GM10266 (cell line): ENCODE results near the gene NOP14.
"Not testable (repeated sequence)": the region's sequence is repeated elsewhere in the genome, so short reads cannot be mapped to it uniquely, and the experiment has no call there.

Experiments
- DNase-seq: peaks from one replicate; pipeline ENCODE4 v3.0.0; 2012; ENCODE audit errors: extremely low spot score
- CTCF ChIP-seq: IDR thresholded peaks from 2 replicates; pipeline ENCODE4 v1.5.1; 2012; ENCODE audit warnings: mild to moderate bottlenecking, low read depth; ENCODE audit not compliant: control insufficient read depth, insufficient read depth; ENCODE audit errors: missing control alignments

NOP14 gene

GRCh38 chr4:2923141-2923551 lies 40.1 kb downstream of the NOP14 start:
- TF ChIP-seq CTCF: no peak
- DNase-seq: no peak

- not testable (repeated sequence) for DNase-seq
These were observed 40.6 kb downstream of the NOP14 start for GRCh38 chr4:2922453-2923101.

GRCh38 chr4:2918714-2919113 lies 44.5 kb downstream of the NOP14 start:
- DNase-seq: not testable (repeated sequence)

- not testable (repeated sequence) for DNase-seq
These were observed 44.9 kb downstream of the NOP14 start for GRCh38 chr4:2918300-2918699.

GRCh38 chr4:2916696-2917095 lies 46.5 kb downstream of the NOP14 start:
- DNase-seq: not testable (repeated sequence)

GRCh38 chr4:2915789-2916188 lies 47.4 kb downstream of the NOP14 start:
- no peak for TF ChIP-seq CTCF
- DNase-seq: no peak

GRCh38 chr4:2914256-2915126 lies 48.7 kb downstream of the NOP14 start:
- no peak for DNase-seq
- TF ChIP-seq CTCF: no peak

GRCh38 chr4:2913168-2913567 lies 50.0 kb downstream of the NOP14 start:
- no peak for DNase-seq
- no peak for TF ChIP-seq CTCF

- DNase-seq: no peak
- TF ChIP-seq CTCF: no peak
These were observed 51.3 kb downstream of the NOP14 start for GRCh38 chr4:2911868-2912267.
